GM06990 (cell line): ENCODE data around the gene TMIGD2.
"Not testable (repeated sequence)": the region's sequence is repeated elsewhere in the genome, so short reads cannot be mapped to it uniquely, and the experiment has no call there.

Source experiments
- DNase-seq: peaks from one replicate; pipeline ENCODE4 v3.0.0-alpha.2; 2011; ENCODE audit not compliant: insufficient read length; ENCODE audit errors: extremely low read depth
- H3K27me3 ChIP-seq: replicated peaks from 2 replicates; pipeline ENCODE4 v1.6.0; 2011; ENCODE audit warnings: low read length; ENCODE audit not compliant: control insufficient read depth, insufficient read depth
- H3K36me3 ChIP-seq: 2 replicates; pipeline ENCODE4 v1.5.1; 2011; ENCODE audit warnings: low read length; ENCODE audit not compliant: control insufficient read depth, insufficient read depth
- H3K4me3 ChIP-seq: replicated peaks from 2 replicates; pipeline ENCODE4 v1.5.1; 2011; ENCODE audit warnings: low read depth, mild to moderate bottlenecking, control low read depth, low read length
- TF ChIP-seq, protein P1 (sequence below): IDR thresholded peaks from 2 replicates; pipeline ENCODE4 v1.5.1; 2011; ENCODE audit warnings: low read length, control low read depth, mild to moderate bottlenecking, inconsistent platforms; ENCODE audit not compliant: insufficient read depth, poor library complexity, severe bottlenecking

TMIGD2 gene

DNA sequence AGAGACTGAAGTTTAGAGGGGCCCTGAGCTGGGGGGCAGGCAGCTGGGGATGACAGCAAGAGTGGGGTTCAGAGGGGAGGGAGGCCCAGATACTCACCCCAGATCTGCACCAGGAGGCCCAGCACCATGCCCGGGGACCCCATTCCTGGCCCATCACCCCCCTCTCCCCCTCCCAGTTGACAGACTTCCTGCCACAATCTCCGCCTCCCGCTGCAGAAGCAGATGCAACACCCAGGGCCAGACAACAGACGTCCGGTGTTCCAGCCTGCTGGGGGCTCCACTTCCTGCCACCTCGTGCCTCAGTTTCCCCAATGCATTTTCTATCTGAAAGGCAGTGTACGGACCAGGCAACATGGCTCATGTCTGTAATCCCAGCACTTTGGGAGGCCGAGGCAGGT, at the start of gene TMIGD2:
Gene TMIGD2 (minus strand): TSS at position 147 of the 398 bp plus-strand sequence. CDS start 4 bp downstream, at position 143.
- no peaks in the 10 kb centered on the region for H3K27me3 ChIP-seq
- H3K36me3 ChIP-seq = no peaks in the 10 kb centered on the region
- no peak for DNase-seq
- no peak within 1 kb of the TSS for H3K4me3 ChIP-seq
- TF ChIP-seq, protein P1, sequence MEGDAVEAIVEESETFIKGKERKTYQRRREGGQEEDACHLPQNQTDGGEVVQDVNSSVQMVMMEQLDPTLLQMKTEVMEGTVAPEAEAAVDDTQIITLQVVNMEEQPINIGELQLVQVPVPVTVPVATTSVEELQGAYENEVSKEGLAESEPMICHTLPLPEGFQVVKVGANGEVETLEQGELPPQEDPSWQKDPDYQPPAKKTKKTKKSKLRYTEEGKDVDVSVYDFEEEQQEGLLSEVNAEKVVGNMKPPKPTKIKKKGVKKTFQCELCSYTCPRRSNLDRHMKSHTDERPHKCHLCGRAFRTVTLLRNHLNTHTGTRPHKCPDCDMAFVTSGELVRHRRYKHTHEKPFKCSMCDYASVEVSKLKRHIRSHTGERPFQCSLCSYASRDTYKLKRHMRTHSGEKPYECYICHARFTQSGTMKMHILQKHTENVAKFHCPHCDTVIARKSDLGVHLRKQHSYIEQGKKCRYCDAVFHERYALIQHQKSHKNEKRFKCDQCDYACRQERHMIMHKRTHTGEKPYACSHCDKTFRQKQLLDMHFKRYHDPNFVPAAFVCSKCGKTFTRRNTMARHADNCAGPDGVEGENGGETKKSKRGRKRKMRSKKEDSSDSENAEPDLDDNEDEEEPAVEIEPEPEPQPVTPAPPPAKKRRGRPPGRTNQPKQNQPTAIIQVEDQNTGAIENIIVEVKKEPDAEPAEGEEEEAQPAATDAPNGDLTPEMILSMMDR = no peak

DNA sequence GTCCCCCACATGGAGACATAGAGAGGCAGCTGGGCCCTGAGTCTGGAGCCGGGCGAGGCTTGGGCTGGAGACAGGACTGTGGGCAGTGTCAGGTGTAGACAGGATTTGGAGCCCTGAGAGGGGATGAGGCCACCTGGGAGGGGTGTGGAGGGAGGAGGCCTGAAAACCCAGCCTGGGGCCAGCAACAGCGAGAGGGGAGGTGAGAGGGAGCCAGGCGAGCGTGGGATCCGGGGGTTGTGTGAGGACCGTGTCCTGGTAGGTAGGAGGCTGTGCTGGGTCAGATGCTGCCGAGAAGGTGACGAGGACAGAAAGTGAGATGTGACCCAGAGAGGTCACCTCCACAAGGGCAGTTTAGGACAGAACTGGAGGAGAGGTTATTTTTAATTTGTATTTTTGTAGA, 48.5 kb upstream of the TMIGD2 start:
- Histone ChIP-seq H3K4me3 (no peak overlapping the region), H3K27me3 (no peaks in the 10 kb centered on the region), H3K36me3 (peaks cover 1% of the 10 kb centered on the region)
- DNase-seq = no peak
- TF ChIP-seq, protein P1 = no peak

- no peak for DNase-seq
- TF ChIP-seq, protein P1 = no peak
- H3K36me3 ChIP-seq = peaks cover 1% of the 10 kb centered on the region
- no peaks in the 10 kb centered on the region for H3K27me3 ChIP-seq
- no peak overlapping the region for H3K4me3 ChIP-seq
Measured at GRCh38 chr19:4350111-4350510, 47.9 kb upstream of the TMIGD2 start.

DNA sequence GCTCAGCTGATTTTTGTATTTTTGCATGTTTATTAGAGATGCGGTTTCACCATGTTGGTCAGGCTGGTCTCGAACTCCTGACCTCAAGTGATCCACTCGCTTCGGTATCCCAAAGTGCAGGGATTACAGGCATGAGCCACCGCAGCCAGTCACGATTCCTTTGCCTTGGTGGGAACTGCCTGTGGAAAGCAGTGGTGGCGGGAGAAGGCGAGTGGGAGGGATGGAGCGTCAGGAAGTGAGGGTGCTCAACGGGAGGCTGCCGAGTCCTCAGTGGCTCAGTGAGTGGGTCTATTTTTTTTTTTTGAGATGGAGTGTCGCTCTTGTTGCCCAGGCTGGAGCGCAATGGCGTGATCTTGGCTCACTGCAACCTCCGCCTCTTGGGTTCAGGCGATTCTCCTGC, 47.0 kb upstream of the TMIGD2 start:
- not testable (repeated sequence) for DNase-seq

GRCh38 chr19:4347521-4347920, 45.3 kb upstream of the TMIGD2 start:
- no peak overlapping the region for H3K4me3 ChIP-seq
- no peaks in the 10 kb centered on the region; the same call in none of the 2 replicates for H3K36me3 ChIP-seq
- no peaks in the 10 kb centered on the region for H3K27me3 ChIP-seq
- TF ChIP-seq, protein P1 = no peak
- DNase-seq = no peak

More for the DNA sequence above, 47.0 kb upstream of the TMIGD2 start:
- not testable (repeated sequence) for H3K36me3 ChIP-seq, H3K4me3 ChIP-seq, H3K27me3 ChIP-seq

DNA sequence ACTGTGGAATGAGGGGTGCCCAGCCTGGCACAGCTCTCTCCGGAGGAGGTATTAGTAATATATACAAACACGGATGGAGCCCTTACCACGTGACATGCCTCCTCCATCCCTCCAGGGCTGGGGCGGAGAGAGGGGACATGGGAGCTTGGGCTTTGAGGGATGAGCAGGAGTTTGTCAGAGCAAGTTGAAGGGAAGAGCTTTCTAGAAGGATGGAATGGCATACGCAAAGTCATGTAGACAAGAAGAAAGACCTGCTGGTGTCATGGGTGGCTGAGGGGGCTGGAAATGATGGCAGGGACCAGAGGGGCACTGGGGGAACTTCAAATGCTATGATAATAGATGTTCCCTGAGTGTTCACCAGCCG, 43.8 kb upstream of the TMIGD2 start:
- Histone ChIP-seq H3K4me3 (no peak overlapping the region), H3K27me3 (no peaks in the 10 kb centered on the region), H3K36me3 (no peaks in the 10 kb centered on the region; the same call in none of the 2 replicates)
- TF ChIP-seq, protein P1 = no peak
- no peak for DNase-seq
